HG03432 (cell line): ENCODE measurements around the gene MLC1.

Experiments used
- ATAC-seq: cut with Tn5 transposase; IDR thresholded peaks from one replicate; pipeline ENCODE4 v1.9.1; 2021; ENCODE audit warnings: mild to moderate bottlenecking, moderate library complexity; ENCODE audit not compliant: unreplicated experiment

Gene MLC1

DNA sequence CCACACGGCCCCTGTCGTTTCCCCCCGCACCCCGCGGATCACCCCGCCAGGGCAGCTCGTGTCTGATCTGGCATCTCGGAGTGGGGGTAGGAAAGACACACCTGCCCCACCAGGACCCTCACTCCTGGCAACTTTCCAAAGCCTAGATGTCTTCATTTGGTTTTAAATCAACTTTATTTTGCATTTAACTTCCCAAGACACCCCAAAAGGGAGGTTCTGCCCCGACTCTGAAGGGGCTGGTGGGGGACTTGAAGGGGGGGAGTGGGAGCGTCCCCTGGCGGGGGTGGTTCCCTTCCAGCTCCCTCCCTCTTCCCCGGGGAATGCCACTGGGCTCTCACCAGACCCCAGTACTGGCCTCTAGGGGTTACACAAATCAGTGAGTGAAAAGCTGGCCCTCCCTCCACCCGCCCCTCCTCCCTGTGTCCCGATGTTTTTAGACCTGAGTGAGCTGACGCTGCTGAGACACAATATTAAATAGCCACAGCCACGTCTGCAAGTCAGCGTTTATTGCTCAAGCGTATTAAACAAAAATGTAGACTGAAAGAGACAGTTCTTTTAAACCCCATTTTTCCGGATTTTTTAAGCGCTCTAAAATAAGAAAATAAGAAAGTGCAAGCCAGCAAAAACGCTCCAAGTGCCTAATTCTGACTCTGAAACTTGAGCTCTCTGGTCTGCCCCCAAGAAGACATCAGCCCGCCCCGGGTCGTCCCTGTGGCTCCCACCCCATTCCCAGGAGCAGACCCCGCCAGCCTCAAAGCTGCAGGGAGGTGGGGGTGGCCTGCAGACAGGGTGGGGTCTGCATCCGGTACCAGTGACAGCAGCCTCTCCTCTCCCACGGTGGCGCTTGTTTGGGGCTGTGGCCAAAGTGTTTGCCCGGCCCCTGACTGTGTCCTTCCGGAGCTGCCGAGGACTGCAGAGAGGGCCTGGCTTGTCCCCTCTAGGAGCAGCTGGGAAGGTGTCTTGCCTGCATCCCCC, 26.0 kb downstream of the MLC1 start:
- ATAC-seq: no peak

DNA sequence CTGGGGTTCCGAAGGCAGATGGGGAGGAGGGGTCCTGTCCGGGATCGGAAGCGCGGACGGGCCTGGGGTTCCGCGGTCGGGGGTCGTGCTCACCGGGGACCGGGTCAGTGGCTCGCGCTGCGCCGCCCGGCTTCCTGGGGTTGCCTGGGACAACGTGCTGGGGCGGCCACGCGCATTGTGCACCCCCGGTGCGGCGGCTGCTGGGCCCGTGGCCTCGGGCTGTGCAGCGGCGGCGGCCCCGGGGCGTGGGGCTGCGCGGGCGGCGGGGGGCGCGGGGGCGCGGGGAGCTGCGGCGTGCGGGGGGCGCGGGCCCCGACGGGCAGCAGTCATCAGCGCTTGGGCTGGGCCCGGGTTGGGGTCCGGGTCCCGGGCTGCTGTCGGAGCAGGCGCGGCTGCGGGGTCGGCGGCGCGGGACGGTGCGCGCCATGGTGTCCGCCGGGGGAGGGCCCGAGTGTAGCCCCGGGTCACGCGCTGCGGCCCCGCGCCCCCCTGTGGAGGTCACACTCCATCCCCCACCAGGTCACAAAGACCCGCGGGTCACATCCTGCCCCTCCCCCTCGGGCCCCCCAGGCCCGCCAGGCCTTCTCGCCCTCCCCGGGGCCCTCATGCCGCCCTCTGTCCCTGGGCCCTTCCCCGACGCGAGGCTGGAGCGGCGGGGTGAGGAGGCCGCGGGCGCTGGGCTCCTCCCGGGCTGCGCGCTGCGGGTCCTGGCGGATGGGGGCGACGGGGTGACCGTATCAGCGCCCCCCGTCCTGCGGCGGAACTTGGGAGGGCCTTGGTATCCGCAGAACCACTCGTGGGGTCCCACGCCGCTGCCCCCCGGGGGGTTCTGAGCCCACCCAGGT, 26.9 kb downstream of the MLC1 start, which contains the start of gene TTLL8:
TSS of gene TTLL8 (minus strand) at position 238 of the 845 bp plus-strand sequence.
- no peak for ATAC-seq

DNA sequence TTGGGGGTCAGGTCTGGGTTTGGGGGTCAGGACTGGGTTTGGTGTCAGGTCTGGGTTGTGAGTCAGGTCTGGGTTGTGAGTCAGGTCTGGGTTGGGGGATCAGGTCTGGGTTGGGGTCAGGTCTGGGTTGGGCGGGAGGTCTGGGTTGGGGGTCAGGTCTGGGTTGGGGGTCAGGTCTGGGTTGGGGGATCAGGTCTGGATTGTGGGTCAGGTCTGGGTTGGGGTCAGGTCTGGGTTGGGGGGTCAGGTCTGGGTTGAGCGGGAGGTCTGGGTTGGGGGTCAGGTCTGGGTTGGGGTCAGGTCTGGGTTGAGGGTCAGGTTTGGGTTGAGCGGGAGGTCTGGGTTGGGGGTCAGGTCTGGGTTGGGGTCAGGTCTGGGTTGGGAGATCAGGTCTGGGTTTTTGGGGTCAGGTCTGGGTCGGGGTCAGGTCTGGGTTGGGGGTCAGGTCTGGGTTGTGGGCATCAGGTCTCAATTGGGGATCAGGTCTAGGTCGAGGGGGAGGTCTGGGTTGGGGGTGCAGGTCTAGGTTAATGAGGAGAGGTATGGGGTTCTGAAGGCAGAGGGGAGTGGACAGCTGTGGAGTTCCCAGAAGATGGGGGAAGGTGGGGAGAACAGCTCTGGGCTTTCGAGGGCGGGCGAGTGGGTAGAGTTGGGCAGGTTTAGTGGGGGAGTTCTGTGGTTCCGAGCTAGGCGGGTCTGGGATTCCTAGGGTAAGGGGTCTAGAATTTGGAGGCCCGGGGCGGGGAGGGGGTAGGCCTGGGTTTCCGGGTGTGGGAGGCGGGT, 27.8 kb downstream of the MLC1 start:
- ATAC-seq: no peak

DNA sequence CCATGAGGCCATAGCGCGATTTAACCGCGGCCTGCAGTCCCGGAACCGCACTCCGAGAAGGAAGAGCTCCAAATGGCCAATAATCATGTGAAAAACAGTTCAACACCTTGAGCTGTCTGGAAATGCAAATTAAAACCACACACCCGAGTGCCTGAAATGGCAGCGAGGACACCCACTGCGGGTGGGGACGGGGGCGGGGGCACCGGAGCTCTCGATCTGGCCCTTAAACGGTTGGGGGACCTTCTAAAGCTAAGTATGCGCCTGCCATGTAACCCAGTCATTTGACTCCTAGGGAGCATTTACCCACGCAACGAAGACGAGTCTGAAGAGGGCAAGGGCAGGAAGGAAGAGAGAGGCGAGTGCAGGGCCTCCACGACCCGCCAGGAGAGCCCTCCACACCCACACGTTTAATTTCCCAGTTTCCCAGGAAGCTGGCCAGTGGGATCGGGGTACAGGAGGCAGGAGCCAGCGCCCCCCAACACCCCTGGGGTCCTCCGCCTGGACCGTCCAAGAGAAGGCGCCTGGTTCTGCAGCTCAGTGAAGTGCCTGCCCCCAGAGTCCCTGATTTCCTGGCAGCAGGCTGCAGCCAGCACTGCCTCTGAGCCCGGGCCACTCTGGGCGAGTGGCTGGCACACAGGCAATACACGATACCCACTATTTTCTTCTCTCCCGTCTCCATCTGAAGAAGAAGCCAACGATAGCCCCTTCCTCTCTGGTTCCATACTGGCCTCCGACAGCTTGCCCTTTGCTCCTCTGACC, 28.8 kb downstream of the MLC1 start:
- ATAC-seq: no peak

DNA sequence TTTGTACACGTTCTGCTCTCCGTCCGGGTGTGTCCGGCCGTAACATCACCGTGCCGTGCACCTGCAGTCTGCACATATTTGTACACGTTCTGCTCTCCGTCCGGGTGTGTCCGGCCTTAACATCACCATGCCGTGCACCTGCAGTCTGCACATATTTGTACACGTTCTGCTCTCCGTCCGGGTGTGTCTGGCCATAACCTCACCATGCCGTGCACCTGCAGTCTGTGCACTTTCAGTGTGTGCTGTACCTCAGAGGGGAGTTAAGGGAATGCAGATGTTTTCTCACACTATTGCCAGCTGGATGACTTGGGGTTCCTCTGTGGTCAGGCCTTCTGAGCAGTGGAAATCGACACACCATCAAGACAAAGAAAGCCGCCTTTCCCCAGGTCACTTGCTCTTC, 31.4 kb downstream of the MLC1 start:
- ATAC-seq: no peak

DNA sequence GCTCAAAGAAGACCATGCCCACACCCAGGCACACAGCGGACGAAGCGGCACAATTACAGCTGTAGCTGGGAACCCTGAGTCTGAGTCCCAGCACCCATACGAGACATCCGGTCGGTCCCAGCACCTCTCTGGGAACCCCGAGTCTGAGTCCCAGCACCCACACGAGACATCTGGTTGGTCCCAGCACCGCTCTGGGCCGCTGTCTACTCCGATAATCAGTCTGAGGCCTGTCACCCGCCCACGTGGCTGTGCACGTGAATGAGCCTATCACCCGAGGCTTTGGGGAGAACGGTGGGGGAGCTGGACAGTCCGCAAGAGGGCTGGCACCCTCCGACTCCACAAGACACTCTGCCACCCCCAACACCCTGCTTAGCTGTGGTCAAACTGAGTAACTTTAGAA, 33.3 kb downstream of the MLC1 start:
- no peak for ATAC-seq

DNA sequence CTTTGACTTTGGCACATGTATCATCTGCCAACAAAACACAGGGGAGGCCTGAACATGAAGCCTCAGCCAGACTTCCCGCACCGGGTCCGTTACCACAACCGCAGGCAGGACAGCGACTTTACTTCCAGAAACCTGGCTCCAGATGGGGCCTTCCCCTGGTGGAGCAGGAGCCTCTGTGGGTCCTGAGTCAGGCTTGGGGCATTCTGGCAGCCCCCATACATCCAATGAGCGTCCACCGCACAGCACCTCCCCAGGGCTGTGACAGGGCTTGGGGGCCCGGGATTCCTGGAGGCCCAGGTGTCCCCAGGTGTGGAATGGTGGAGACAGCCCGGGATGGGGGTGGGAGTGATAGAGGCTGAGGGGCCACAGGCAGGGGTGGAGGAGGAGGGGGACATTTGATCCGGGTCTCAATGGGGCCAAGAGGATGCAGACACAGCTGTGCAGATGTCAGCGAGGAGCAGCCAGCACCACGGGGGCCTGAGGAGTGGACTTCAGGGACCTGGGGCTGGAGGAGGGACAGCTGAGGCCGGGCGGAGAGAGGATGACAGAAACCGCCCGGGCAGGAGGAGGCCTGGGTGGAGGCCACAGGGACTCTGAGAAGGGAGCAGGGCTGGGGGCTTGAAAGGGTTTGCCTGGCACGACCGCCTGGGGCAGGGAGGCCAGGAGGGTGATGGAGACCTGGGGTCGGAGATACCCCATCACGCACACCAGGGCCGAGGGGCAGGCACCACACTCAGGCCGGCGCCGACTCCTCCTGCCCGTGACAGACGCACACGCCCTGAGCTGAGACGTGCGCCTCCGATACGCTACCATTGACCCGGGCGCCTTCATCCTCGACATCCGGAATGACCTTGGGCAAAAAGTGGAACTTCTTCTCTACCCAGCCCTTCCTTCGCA, 35.7 kb downstream of the MLC1 start:
- no peak for ATAC-seq

DNA sequence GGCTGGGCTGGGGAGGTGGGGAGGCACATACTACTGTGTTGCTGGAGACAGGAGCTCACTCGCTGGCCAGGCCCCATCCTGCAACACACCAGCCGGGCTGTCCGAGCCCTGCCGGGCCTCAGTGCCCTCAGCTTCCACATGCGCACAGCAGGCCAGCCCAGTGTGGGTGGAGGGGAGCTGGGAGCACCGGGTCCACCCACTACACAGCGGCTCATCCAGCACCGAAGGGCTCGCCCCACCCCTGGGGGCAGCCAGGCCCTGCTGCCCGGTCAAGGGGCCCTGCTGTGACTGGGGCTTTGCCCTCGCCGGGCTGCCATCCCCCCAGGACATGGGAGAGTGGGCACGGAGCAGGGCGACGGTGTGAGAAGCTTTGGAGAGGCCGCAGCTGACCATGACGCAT, 36.4 kb downstream of the MLC1 start:
- ATAC-seq: no peak

DNA sequence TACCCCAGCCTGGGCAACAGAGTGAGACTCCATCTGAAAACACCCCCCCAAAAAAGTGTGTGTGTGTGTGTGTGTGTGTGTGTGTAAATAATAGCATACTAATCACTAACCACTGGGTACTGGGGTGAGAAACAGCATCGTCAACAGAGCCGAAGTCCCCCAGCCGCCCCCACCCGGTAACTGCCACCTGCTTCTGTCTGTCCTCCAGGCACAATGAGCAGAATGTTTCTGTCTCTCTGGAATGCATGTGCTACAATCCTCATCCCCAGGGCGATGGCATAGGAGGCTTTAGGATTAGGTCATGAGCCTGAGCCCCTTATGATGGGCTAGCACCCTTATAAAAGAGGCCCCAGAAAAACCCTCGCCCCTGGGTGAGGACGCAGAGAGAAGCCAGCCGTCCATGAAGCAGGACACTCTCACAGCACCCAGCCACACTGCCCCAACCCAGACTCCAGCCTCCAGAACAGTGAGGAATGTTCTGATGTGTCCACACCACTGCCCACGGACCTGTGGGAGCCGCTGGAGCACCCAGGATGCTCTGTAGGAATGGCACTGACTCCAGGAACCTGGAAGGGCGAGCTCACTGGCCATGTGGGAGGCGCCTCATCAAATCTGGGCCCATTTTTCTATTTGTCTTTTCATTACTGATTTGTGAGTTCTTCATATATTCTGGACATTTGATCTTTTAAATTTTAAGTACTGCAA, 37.0 kb downstream of the MLC1 start:
- no peak for ATAC-seq

DNA sequence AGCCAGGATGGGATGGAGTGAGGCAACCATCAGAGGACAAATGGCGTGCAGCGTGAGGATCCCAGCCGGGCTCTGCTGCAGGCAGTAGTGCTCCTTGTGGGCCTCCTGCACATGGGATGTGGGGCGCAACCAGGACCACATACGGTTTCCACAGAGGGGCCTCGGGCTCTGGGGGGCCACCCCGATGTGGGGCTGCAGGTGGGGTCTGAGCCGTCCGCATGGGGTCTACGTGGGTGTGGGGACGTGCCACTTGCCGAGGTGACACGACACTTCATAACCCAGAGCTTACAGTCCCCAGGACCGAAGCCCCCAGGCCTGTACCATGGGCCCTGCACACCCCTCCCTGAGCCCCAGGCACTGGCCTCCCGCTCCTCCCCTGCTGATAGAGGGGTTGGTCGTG, 37.9 kb downstream of the MLC1 start:
- ATAC-seq: no peak

DNA sequence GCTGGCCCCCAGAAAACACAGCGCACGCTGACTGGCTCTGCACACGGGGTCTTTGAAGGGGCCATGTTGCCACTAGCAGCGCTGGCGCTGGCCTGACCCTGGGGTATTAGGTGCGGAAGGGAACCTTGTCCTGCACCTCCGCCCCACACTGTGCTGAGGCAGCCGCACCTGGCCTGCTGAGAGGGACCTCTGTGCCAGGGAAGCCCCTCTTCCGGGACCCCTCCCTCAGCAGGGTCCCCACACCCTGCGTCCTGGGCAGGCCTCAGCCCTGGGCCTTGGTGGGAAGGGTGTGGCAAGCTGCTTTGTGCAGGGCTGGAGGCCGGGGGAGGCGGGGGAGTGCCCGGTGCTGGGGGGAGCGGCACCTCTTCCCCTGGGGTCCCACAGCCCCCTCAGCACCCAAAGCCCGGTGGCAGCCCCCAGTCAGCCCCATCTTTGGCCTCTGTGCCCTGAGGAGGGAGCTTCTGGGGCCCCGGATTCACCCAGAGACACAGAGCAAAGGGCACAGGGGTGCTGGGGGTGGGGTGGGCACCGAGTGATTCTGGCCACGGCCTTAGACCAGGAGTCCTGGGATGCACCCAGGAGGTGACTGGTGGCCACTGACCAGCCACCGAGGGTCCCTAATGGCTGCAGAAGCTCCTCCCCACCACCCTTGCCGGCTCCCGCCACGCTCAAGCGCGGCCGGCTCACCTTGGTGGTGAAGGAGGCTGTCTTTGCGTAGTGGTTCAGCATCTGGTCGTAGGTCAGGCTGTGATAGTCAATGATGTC, 38.6 kb downstream of the MLC1 start:
- no peak for ATAC-seq

DNA sequence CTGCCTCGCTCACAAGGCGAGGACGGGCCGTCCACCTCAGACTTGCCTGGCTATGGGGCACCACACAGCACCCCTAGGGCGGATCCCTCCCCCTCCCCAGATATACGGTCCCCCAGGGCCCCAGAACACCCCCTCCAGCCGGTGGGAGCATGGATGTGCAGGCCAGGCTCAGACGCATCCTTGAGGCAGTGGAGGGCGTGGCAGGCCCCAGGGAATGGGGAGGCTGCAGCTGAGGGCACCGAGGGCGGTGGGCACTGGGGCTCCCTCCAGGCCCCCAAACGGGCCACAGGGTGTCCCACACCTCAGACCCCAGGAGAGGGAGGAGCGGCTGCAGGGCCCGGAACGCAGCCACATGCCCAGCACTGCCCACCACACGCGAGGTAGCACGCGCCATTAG, 39.2 kb downstream of the MLC1 start:
- ATAC-seq: no peak

DNA sequence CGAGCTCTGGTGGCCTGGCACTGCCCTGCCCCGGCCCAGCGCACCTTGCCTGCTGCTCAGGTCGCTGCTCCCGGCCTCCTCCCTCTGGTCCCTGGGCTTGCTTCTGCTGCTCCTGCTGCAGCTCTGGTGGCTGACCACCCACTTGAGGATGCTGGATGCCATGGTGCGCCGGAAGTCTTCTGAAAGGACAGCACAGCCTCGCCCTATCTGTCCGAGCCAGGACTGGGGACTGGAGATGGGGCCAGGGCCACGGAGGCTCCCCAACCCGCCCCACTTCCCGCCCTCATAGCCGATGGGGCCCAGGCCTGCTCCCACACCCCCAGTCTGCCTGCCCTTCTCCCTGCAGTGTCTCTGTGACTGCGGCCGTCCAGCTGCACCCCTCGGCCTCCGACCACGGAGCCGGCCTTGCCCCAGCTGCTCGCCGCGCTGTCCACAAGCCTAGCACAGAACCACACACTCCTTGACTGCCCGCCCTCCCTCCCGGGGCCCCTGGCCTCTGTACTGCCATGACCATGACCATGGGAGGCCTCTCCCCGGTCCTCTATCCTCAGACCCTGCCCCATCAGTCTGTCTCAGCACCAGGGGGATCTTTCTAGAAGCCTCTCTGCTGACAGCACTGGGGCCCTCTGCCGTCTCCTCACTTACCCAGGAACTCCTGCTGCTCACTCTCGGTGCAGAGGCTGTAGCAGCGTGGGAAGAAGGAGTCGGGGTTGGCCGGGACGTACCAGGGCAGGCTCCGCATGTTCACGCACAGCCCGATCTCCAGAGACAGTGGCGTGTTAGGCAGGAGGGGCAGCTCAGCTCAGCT, 39.8 kb downstream of the MLC1 start:
- ATAC-seq: no peak

DNA sequence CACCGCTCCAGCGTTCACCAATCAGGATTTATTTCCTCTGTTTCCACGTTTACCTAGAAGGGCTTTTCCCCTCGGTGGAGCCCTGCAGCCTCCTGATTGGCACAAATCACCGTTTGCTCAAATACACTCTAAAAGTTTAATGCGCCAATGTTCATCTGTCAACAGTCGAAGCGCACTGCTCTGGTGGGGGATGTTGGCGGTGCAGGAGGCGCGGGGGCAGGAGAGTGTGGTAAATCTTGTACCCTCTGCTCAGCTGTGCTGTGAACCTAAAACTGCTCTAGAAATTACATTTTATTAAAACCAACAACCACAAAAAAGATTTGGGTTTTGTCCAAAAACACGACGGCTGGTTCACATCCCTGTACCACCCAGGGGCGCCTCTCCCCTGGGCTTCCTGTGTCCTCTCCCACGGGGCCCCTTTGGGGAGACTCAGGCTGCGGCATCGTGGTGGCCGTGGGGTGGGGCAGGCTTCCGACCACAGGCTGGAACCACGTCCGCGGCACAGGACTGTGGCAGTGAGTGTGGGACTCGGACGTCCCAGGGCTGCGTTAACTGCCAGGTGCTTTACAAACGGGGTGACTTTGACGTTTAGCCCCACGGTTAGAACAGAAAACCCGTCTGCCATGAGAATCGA, 40.6 kb downstream of the MLC1 start:
- ATAC-seq: no peak

DNA sequence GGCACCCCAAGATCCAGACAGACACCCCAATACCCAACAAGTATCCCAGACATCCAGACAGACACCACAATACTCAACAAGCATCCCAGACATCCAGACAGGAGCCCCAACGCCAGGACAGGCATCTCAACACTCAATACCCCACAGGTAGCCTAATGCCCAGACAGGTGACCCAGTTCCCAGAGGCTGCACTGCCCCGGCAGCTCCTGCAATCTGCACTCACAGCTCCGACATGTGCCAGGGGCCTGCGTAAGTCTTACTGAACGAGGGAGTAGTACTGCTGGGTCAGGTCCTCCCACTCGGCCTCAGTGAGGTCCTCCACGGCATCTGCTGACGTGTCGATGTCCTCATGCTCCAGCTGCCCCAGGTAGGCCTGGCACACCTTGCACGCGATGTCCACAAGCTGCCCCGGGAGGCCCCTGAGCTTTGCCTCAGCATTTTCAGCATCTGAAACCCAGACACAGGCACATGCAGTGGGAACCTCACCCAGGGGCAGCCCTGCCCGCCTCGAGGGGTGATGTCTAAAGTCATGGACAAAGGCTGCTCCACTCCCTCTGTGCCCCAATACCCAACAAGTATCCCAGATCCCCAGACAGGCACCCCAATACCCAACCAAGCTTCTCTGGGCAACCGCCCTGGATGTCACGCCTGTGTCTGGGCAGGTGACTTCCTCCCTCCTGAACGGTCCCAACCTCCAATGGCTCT, 43.7 kb downstream of the MLC1 start:
- no peak for ATAC-seq

DNA sequence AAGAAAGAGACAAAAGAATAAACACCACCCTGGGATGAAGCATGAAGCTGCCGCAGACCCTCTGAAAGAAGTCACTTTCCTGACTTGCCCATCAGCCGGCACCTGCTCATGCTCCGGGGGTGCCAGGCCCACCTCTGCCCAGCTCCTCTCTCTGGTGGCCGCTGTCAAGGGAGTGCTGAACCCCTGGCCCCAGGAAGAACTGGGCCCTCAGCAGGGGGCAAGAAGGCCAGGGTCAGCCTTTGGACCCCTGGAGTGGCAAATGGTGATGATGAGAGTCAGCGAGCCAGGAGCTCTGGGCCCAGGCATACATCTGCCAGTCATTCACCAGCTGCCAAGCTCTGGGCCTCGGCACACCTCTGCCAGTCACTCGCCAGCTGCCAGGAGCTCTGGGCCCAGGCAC, 44.5 kb downstream of the MLC1 start:
- no peak for ATAC-seq
